PC-9 (cell line): Measurements from ENCODE around the gene CELF4.

Experiments
- EZH2 ChIP-seq: fragments of 200-600 bp; sonication (generic); IDR thresholded peaks from 2 replicates; pipeline ENCODE4 v1.8.0; 2017; ENCODE audit warnings: antibody characterized with exemption, low read depth
- TF ChIP-seq, protein P1 (sequence below): fragments of 200-600 bp; sonication (generic); conservative IDR thresholded peaks from 2 replicates; pipeline ENCODE4 v1.6.1; 2017; ENCODE audit warnings: mixed run types, antibody characterized with exemption, mild to moderate bottlenecking, moderate library complexity

DNA sequence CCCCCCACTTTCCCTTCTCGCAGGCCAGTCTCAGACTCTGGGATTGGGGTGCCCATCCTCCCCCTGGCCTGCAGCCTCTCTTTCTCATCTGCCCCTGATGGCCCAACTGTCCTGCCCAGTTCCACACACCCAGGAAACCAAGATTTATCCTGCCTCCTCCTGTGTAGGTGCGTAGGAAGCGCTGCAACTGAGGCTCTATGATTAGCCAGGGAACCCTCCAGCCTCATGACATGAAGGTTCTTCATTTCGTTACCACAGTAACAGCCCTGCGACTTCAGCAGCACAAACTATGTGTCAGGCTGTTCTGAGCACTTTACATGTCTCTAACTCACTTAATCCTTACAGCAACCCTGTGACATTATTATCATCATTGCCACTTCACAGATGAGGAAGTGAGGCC is 305.9 kb downstream of the CELF4 start:
- TF ChIP-seq, protein P1, sequence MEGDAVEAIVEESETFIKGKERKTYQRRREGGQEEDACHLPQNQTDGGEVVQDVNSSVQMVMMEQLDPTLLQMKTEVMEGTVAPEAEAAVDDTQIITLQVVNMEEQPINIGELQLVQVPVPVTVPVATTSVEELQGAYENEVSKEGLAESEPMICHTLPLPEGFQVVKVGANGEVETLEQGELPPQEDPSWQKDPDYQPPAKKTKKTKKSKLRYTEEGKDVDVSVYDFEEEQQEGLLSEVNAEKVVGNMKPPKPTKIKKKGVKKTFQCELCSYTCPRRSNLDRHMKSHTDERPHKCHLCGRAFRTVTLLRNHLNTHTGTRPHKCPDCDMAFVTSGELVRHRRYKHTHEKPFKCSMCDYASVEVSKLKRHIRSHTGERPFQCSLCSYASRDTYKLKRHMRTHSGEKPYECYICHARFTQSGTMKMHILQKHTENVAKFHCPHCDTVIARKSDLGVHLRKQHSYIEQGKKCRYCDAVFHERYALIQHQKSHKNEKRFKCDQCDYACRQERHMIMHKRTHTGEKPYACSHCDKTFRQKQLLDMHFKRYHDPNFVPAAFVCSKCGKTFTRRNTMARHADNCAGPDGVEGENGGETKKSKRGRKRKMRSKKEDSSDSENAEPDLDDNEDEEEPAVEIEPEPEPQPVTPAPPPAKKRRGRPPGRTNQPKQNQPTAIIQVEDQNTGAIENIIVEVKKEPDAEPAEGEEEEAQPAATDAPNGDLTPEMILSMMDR, result no peak
- TF ChIP-seq EZH2, result no peak
